ENCODE data around the gene RNFT2. TPM values are rescaled to one million over a fixed set of nuclear protein-coding genes. Genes with fewer than 3 reads are reported as not detected.

The RNFT2 gene
- total RNA-seq, 1 experiment from 2014 or later = 27.7 TPM

GRCh38 chr12:116737774-116738657 lies at the start of gene RNFT2, which contains the start of gene SPRING1 (continued):
- TF ChIP-seq, protein P1, sequence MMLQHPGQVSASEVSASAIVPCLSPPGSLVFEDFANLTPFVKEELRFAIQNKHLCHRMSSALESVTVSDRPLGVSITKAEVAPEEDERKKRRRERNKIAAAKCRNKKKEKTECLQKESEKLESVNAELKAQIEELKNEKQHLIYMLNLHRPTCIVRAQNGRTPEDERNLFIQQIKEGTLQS (CRISPR knock-in tag; conservative IDR thresholded peaks at IDR 0.05) = no peak
- TF ChIP-seq TP53 (CRISPR knock-in tag; IDR thresholded peaks at IDR 0.05) (0 out of 2 replicates have a peak, but pooled peaks have one; percentile 82), EMX1 (CRISPR knock-in tag; IDR thresholded peaks at IDR 0.05) (no peak), GABPB1 (CRISPR knock-in tag; IDR thresholded peaks at IDR 0.05) (peak; percentile 74), MLX (CRISPR knock-in tag; IDR thresholded peaks at IDR 0.05) (no peak), MAX (CRISPR knock-in tag; IDR thresholded peaks at IDR 0.05) (peak; percentile 83), GRHL2 (CRISPR knock-in tag; IDR thresholded peaks at IDR 0.05; ENCODE audit: insufficient replicate concordance, severe bottlenecking) (no peak), CDX4 (CRISPR knock-in tag; IDR thresholded peaks at IDR 0.05; ENCODE audit: borderline replicate concordance) (no peak), ZNF416 (CRISPR knock-in tag; IDR thresholded peaks at IDR 0.05) (0 out of 2 replicates have a peak, but pooled peaks have one; percentile 38), ZBTB21 (CRISPR knock-in tag; IDR thresholded peaks at IDR 0.05; ENCODE audit: borderline replicate concordance) (0 out of 2 replicates have a peak, but pooled peaks have one; percentile 64), RELA (CRISPR knock-in tag; IDR thresholded peaks at IDR 0.05; ENCODE audit: borderline replicate concordance) (no peak), TEAD4 (CRISPR knock-in tag; IDR thresholded peaks at IDR 0.05) (no peak), RORB (CRISPR knock-in tag; IDR thresholded peaks at IDR 0.05) (no peak)
- TF ChIP-seq, protein P2, sequence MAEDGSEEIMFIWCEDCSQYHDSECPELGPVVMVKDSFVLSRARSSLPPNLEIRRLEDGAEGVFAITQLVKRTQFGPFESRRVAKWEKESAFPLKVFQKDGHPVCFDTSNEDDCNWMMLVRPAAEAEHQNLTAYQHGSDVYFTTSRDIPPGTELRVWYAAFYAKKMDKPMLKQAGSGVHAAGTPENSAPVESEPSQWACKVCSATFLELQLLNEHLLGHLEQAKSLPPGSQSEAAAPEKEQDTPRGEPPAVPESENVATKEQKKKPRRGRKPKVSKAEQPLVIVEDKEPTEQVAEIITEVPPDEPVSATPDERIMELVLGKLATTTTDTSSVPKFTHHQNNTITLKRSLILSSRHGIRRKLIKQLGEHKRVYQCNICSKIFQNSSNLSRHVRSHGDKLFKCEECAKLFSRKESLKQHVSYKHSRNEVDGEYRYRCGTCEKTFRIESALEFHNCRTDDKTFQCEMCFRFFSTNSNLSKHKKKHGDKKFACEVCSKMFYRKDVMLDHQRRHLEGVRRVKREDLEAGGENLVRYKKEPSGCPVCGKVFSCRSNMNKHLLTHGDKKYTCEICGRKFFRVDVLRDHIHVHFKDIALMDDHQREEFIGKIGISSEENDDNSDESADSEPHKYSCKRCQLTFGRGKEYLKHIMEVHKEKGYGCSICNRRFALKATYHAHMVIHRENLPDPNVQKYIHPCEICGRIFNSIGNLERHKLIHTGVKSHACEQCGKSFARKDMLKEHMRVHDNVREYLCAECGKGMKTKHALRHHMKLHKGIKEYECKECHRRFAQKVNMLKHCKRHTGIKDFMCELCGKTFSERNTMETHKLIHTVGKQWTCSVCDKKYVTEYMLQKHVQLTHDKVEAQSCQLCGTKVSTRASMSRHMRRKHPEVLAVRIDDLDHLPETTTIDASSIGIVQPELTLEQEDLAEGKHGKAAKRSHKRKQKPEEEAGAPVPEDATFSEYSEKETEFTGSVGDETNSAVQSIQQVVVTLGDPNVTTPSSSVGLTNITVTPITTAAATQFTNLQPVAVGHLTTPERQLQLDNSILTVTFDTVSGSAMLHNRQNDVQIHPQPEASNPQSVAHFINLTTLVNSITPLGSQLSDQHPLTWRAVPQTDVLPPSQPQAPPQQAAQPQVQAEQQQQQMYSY (CRISPR knock-in tag; IDR thresholded peaks at IDR 0.05) = no peak
- TF ChIP-seq, protein P3, sequence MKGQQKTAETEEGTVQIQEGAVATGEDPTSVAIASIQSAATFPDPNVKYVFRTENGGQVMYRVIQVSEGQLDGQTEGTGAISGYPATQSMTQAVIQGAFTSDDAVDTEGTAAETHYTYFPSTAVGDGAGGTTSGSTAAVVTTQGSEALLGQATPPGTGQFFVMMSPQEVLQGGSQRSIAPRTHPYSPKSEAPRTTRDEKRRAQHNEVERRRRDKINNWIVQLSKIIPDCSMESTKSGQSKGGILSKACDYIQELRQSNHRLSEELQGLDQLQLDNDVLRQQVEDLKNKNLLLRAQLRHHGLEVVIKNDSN (CRISPR knock-in tag; IDR thresholded peaks at IDR 0.05) = peak; percentile 97
- TF ChIP-seq, protein P4, sequence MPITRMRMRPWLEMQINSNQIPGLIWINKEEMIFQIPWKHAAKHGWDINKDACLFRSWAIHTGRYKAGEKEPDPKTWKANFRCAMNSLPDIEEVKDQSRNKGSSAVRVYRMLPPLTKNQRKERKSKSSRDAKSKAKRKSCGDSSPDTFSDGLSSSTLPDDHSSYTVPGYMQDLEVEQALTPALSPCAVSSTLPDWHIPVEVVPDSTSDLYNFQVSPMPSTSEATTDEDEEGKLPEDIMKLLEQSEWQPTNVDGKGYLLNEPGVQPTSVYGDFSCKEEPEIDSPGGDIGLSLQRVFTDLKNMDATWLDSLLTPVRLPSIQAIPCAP (CRISPR knock-in tag; IDR thresholded peaks at IDR 0.05) = no peak
- TF ChIP-seq, protein P5, sequence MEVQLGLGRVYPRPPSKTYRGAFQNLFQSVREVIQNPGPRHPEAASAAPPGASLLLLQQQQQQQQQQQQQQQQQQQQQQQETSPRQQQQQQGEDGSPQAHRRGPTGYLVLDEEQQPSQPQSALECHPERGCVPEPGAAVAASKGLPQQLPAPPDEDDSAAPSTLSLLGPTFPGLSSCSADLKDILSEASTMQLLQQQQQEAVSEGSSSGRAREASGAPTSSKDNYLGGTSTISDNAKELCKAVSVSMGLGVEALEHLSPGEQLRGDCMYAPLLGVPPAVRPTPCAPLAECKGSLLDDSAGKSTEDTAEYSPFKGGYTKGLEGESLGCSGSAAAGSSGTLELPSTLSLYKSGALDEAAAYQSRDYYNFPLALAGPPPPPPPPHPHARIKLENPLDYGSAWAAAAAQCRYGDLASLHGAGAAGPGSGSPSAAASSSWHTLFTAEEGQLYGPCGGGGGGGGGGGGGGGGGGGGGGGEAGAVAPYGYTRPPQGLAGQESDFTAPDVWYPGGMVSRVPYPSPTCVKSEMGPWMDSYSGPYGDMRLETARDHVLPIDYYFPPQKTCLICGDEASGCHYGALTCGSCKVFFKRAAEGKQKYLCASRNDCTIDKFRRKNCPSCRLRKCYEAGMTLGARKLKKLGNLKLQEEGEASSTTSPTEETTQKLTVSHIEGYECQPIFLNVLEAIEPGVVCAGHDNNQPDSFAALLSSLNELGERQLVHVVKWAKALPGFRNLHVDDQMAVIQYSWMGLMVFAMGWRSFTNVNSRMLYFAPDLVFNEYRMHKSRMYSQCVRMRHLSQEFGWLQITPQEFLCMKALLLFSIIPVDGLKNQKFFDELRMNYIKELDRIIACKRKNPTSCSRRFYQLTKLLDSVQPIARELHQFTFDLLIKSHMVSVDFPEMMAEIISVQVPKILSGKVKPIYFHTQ (CRISPR knock-in tag; IDR thresholded peaks at IDR 0.05) = no peak
